NCI-H345 treated with DMSO at 0.1 percent for 48 hours (cell line): ENCODE data around the gene TMEM132C.

ENCODE experiments used
- DNase-seq: peaks from one replicate; lab custom pipeline; 2025; ENCODE audit not compliant: unreplicated experiment; lab: John Stamatoyannopoulos, UW

TMEM132C gene

GRCh38 chr12:128415036-128415560 is 148.1 kb downstream of the TMEM132C start:
- DNase-seq, result no peak

GRCh38 chr12:128418944-128419343 is 152.0 kb downstream of the TMEM132C start:
- DNase-seq, result no peak

DNA sequence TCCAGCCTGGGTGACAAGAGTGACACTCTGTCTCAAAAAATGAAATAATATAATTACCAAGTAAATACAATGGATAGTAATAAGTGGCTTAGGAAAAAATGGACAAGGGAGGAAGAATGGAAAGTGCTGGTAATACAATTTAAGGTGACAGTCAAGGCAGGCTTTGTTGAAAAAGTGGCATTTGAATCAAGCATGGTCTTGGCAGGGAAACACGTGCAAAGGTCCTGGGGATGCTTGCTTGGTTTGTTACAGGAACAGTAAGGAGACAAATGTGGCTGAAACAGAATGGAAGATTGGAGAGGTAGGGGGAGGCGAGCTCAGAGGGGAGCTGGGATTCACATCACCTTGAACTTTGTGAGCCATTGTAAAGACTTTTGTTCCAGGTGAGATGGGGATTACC is 153.2 kb downstream of the TMEM132C start:
- no peak for DNase-seq

GRCh38 chr12:128421375-128421774 is 154.4 kb downstream of the TMEM132C start:
- DNase-seq, result no peak

DNA sequence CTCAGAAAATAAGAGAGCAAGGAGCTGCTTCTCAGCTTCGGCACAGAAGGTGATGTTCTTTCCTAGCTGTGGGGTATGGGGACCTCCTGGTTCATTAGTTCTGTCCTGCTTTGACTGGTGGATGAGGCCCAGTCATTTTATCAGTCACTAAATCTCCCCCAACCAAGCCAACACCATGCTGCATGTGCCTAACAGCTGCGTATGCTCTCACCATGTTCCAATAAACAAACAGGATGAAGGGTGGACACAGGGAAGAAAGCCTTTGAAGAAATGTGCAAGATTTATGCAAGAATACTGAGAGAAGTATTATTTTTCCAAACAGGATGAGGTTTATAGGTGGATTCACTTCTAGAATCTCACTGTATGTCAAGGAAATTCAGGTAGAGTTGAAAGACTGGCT is 156.2 kb downstream of the TMEM132C start:
- no peak for DNase-seq

- no peak for DNase-seq
Observed at GRCh38 chr12:128424931-128425431, 158.0 kb downstream of the TMEM132C start.

DNA sequence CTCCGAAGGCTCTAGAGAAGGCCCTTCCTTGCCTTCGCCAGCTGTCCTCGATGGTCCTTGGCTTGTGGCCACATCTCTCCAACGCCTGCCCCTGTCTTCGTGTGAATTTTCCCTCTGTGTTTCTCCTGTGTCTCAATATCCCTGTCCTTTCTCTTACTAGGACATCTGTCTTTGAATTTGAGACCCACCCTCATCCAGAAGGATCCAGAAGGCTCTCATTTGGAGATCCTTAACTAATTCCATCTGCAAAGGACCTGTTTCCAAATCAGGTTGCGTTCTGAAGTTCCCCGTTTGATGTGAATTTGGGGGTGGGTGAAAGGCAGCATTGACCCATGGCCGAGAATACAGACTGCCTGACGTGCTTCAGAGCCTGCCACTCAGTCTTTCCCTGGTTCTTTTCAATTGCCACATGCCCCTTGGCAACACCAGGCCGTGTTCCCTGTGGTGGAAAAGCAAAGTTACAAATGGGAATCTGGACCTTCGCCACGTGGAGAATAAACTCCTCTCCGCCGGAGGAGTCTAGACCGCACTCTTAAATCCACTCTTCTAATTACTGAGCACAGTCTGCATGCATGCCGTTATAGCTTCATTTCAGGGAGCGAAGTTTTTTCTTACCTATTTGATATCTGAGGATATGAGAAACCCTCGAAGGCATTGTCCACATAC is 158.8 kb downstream of the TMEM132C start:
- no peak for DNase-seq

- DNase-seq, result no peak
Observed at GRCh38 chr12:128426511-128426910, 159.5 kb downstream of the TMEM132C start.

DNA sequence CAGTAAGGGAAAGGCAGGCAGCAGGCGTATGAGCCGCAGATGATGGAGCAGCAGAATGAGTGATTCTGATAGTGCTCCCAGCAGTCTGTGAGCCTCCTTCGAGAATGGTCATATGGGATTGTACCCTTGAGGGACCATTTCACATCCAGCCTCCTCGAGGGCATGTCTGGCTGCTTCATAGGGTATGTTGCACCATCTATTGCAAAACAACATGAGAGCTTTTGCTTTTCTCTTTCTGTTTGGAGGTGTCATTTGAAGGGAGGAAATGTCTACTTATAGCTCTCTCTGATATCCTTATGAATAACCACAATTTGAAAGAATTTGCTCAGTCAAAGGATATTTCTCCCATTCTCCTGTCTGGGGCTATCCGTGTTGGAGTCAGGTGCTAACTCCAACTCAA is 172.8 kb downstream of the TMEM132C start:
- DNase-seq, result no peak

- no peak for DNase-seq
Observed at GRCh38 chr12:128442096-128442495, 175.1 kb downstream of the TMEM132C start.

GRCh38 chr12:128444598-128444997 is 177.6 kb downstream of the TMEM132C start:
- no peak for DNase-seq

- no peak for DNase-seq
Observed at GRCh38 chr12:128445415-128446127, 178.6 kb downstream of the TMEM132C start.

- no peak for DNase-seq
Observed at GRCh38 chr12:128449146-128449894, 182.3 kb downstream of the TMEM132C start.

DNA sequence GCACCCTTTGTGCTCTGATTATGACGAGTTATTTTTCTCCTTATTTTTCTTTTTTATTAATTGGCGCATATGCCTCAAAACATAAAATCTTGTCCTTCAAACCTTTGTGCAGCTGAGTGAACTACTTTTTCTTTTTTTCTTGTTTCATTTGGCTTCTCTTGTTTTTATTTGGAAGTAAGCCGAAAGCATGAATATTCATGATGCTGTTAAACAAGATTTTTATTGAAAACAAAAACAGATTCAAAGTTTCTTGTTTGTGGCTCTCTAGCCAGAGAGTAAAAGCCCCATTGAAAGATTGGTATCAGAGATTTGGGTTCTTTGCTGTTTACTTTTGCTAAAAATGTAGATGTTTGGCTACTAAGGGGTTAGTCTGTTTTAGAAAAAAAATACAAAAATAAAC is 183.8 kb downstream of the TMEM132C start:
- DNase-seq, result no peak

- DNase-seq, result no peak
Observed at GRCh38 chr12:128455851-128456250, 188.9 kb downstream of the TMEM132C start.

DNA sequence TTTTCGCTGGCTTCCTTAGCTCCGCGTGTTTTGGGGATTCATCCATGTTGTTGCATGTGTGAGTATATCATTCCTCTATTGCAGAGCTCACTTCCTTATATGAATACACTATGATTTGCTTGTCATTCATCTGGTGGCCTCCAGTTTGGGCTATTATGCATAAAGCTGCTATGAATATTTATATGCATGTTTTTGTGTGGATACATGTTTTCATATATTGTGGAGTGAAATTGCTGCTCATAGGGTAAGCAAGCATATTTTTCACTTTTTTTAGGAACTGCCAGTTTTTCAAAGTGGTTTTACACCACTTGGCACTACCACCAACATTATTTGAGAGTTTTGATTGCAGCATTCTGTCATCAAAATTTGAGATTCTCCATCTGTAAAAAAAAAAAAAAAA is 190.0 kb downstream of the TMEM132C start:
- no peak for DNase-seq

- DNase-seq, result no peak
Observed at GRCh38 chr12:128458301-128458974, 191.5 kb downstream of the TMEM132C start.

DNA sequence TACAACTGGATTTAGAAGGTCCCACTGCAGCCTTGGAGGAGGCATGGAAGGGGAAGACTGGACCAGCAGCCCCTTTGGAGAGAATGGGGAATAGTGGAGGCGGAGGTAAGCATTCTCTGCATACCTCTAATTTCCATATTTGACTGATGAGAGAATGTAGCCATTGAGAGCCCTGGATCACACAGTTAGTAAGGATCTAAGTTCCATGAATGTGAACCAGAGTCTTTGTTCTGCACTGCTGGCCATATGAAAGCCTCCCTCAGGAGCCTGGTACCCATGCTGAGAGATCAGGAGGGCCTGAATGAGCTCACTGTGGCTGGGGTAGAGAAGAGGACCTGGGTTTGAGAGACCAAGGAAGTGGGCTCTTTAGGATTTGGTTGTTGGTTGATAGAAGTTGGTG is 192.1 kb downstream of the TMEM132C start:
- no peak for DNase-seq

DNA sequence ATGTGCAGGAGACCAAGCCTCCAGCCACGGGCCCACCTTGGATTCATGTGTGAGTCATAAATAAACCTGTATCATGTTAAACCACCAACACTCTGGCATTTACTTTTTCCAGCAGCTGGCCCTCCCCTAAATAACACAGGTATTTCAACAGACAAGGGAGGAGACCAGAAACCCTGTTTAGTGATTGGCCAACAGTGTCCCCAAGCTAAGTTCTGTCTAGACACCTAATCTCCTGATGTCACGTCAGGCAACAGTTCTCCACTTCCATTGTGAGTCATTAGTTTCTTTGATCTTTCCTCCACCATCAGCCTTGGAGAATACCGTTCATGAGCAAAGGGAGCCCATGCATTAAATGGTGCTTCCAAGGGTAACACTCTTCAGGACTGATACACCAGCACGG is 196.9 kb downstream of the TMEM132C start:
- no peak for DNase-seq

DNA sequence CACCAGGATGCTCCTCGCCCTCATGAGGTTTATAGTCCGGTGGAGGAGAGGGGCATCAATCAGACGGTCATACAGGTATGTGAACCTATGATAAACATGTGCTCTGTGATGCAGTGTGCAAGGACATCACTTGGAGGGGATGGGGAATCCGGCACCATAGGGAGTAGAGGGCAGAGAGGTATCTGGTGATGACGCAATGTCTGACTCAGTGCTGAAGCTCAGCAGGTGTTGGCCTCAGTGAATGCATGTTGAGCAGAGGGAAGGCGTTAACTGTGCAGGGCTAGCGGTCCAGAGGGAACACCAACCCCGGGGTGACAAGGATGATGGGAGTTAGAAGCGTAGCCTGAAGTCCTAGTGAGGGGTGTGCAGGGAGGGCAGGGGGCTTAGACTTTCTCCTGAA is 200.9 kb downstream of the TMEM132C start:
- DNase-seq, result no peak

GRCh38 chr12:128468926-128469325 is 202.0 kb downstream of the TMEM132C start:
- DNase-seq, result no peak
